Spleen (tissue), 7 donors: Measurements from ENCODE around the gene AKAP6.

Experiments used
- CTCF ChIP-seq, 11 experiments: fragments of 200-600 bp in 7 of 11; fragments of 450-650 bp in 4 of 11; sonication (generic) in 4 of 11; IDR thresholded peaks in 8 of 11; conservative IDR thresholded peaks in 3 of 11; 1 replicate in 7 of 11; 2 replicates in 4 of 11; pipeline versions ENCODE4 v1.4.0 to v1.8.0; 2016 to 2021; ENCODE audit warnings: antibody characterized with exemption in 11 of 11, inconsistent platforms in 4 of 11, mild to moderate bottlenecking in 1 of 11
- POLR2A ChIP-seq, 3 donors: fragments of 450-650 bp; IDR thresholded peaks; one replicate each; pipeline ENCODE4 v1.5.1; 2017; ENCODE audit warnings: antibody characterized with exemption in 3 of 3, mild to moderate bottlenecking in 1 of 3
- donor health status: DM: no; HTN: no; CAD: no; lungs with moderate emphysema.
- donor health status: DM: no; HTN: no; CAD: no.
- donor health status: DM: no; HTN: no; CAD: no.

GRCh38 chr14:32350020-32350419, 20.9 kb downstream of the AKAP6 start:
- TF ChIP-seq POLR2A (IDR thresholded peaks at IDR 0.05) (no peak), CTCF (IDR thresholded peaks at IDR 0.05 in 8 of 11, conservative IDR thresholded peaks at IDR 0.05 in 3 of 11) (no peak)
